K562 (cell line): ENCODE data around the gene LIMS1. TPM values are rescaled to one million over a fixed set of nuclear protein-coding genes. Genes with fewer than 3 reads are reported as not detected.

Source experiments
- C11orf30 ChIP-seq: fragments of 450-650 bp; IDR thresholded peaks from 2 replicates; pipeline ENCODE4 v1.6.1; 2016; ENCODE audit warnings: low read depth, mild to moderate bottlenecking
- FOXA3 ChIP-seq, 2 experiments: fragments of 450-650 bp in 1 of 2; sonication (generic) in 1 of 2; formaldehyde crosslinking; IDR thresholded peaks in 1 of 2; conservative IDR thresholded peaks in 1 of 2; 2 replicates each; pipeline versions ENCODE4 v1.4.0 to v1.8.0; 2020 to 2022; ENCODE audit warnings: mild to moderate bottlenecking in 2 of 2, missing genetic modification reagents in 1 of 2
- HNRNPH1 ChIP-seq: fragments of 200-400 bp; formaldehyde crosslinking; optimal IDR thresholded peaks from 2 replicates; pipeline ENCODE3; 2017; ENCODE audit warnings: low read depth, mild to moderate bottlenecking, low read length, moderate library complexity
- IFI16 ChIP-seq: fragments of 250-450 bp; sonication (Bioruptor Pico); IDR thresholded peaks from 2 replicates; pipeline ENCODE4 v2.1.2; 2022; ENCODE audit warnings: mild to moderate bottlenecking, inconsistent platforms
- MAX ChIP-seq: sonication (generic); formaldehyde crosslinking; IDR thresholded peaks from 2 replicates; pipeline ENCODE4 v1.9.0; 2022; ENCODE audit warnings: mild to moderate bottlenecking, missing genetic modification reagents
- MGA ChIP-seq: fragments of 450-650 bp; IDR thresholded peaks from 2 replicates; pipeline ENCODE4 v1.6.1; 2016; ENCODE audit warnings: mild to moderate bottlenecking, moderate library complexity
- MIER1 ChIP-seq: fragments of 450-650 bp; IDR thresholded peaks from 2 replicates; pipeline ENCODE4 v1.6.1; 2016; ENCODE audit warnings: antibody characterized with exemption, mild to moderate bottlenecking, low read depth
- NELFE ChIP-seq: IDR thresholded peaks from 2 replicates; pipeline ENCODE4 v1.6.1; 2011; ENCODE audit warnings: mild to moderate bottlenecking; ENCODE audit not compliant: insufficient read depth, insufficient read length
- NFE2L1 ChIP-seq: fragments of 450-650 bp; IDR thresholded peaks from 2 replicates; pipeline ENCODE4 v1.6.1; 2016; ENCODE audit warnings: missing genetic modification characterization, low read depth, mild to moderate bottlenecking, missing compliant biosample characterization, moderate library complexity, borderline replicate concordance
- PHB ChIP-seq: fragments of 250-450 bp; sonication (Bioruptor Pico); IDR thresholded peaks from 2 replicates; pipeline ENCODE4 v1.5.0; 2021
- POU5F1 ChIP-seq: fragments of 150-350 bp; IDR thresholded peaks from 2 replicates; pipeline ENCODE4 v1.6.1; 2014; ENCODE audit warnings: borderline replicate concordance, low read length, low read depth, mild to moderate bottlenecking; ENCODE audit not compliant: partially characterized antibody
- TAL1 ChIP-seq: fragments of 450-650 bp; IDR thresholded peaks from 2 replicates; pipeline ENCODE4 v1.6.1; 2016; ENCODE audit warnings: mild to moderate bottlenecking
- TCF7 ChIP-seq: sonication (generic); IDR thresholded peaks from 2 replicates; pipeline ENCODE4 v1.6.1; 2016; ENCODE audit warnings: antibody characterized with exemption, borderline replicate concordance
- USF1 ChIP-seq: sonication (generic); formaldehyde crosslinking; IDR thresholded peaks from 2 replicates; pipeline ENCODE4 v1.9.0; 2022; ENCODE audit warnings: mild to moderate bottlenecking, missing genetic modification reagents
- ZC3H4 ChIP-seq: sonication (generic); formaldehyde crosslinking; IDR thresholded peaks from 2 replicates; pipeline ENCODE4 v1.9.0; 2021; ENCODE audit warnings: missing genetic modification reagents, borderline replicate concordance
- ZNF436 ChIP-seq: fragments of 250-450, 450-650 bp; sonication (Bioruptor Pico); formaldehyde crosslinking; IDR thresholded peaks from 2 replicates; pipeline ENCODE4 v1.7.0; 2020; ENCODE audit warnings: mild to moderate bottlenecking
- ZNF586 ChIP-seq: fragments of 450-650 bp; formaldehyde crosslinking; conservative IDR thresholded peaks from 2 replicates; pipeline ENCODE4 v1.4.0; 2020; ENCODE audit warnings: mild to moderate bottlenecking, moderate library complexity
- polyA plus RNA-seq, 8 experiments: library from polyadenylated mRNA; depleted of rRNA in 4 of 8; stranded (reverse) in 5 of 8; unstranded in 3 of 8; fragments of >200 nt; fragmentation: Nextera tagmentation in 2 of 8; fragmentation: Illumina TruSeq in 1 of 8; extraction: Ambion mirVana in 2 of 8; extraction: Trizol in 1 of 8; gene quantifications; 2 replicates each; pipeline versions ENCODE4 v1.2.1 to v1.2.3, GENCODE V29; 2011 to 2014; ENCODE audit warnings: inconsistent platforms in 1 of 8, missing spikeins in 1 of 8
- total RNA-seq, 7 experiments: library from RNA; depleted of rRNA in 6 of 7; stranded (reverse); fragments of >200 nt in 6 of 7; fragmentation: Illumina TruSeq in 2 of 7; extraction: Trizol in 2 of 7; gene quantifications; 2 replicates each; pipeline versions ENCODE4 v1.2.1 to v1.2.3, GENCODE V29; 2011 to 2021; ENCODE audit warnings: low replicate concordance in 1 of 7

Gene LIMS1
- total and polyA plus RNA-seq, 9 of the 15 experiments (the other 6 are each of a cell fraction or from before 2014, with no cell fraction given), result 52.8 to 134 (median 81.0) TPM

GRCh38 chr2:108612514-108613183 lies 78.4 kb downstream of the LIMS1 start (continued):
- no peak for TF ChIP-seq MGA
- no peak for TF ChIP-seq ZNF586
- TF ChIP-seq MIER1, result no peak
- no peak for TF ChIP-seq IFI16 (CRISPR knock-in tag)
- TF ChIP-seq POU5F1, result no peak
- TF ChIP-seq PHB (CRISPR knock-in tag), result no peak
- TF ChIP-seq FOXA3 (CRISPR knock-in tag; conservative IDR thresholded peaks at IDR 0.05 in 1 of 2, IDR thresholded peaks at IDR 0.05 in 1 of 2), result peak in 1 of 2 experiments; percentile 37; a peak in 2 of 4 replicates
- TF ChIP-seq C11orf30, result no peak
- TF ChIP-seq TCF7, result no peak
- no peak for TF ChIP-seq ZC3H4 (CRISPR knock-in tag)
- TF ChIP-seq ZNF436 (CRISPR knock-in tag), result no peak
- no peak for TF ChIP-seq TAL1
- no peak for TF ChIP-seq HNRNPH1
- TF ChIP-seq NELFE, result no peak
- no peak for TF ChIP-seq MAX (CRISPR knock-in tag)
- TF ChIP-seq NFE2L1, result no peak
- TF ChIP-seq USF1 (CRISPR knock-in tag), result no peak
